HCT116 (cell line): ENCODE measurements around the gene KRT7. TPM values are rescaled to one million over a fixed set of nuclear protein-coding genes. Genes with fewer than 3 reads are reported as not detected.

Experiments used
- ATAC-seq: fragments of 200-7000 bp; cut with Tn5 transposase; 2 replicates; pipeline ENCODE4 v1.9.1; 2020; ENCODE audit warnings: mild to moderate bottlenecking, moderate library complexity
- BruUV-seq: library from RNA; stranded (reverse); fragments of 400-500 nt; replicated peaks from 2 replicates; lab custom pipeline; 2021; lab: Mats Ljungman, UMichigan
- CTCF ChIA-PET: fragments of 300-600 bp; sonication (Branson Sonifier 250); formaldehyde crosslinking; loops from one replicate; lab custom pipeline; 2021; ENCODE audit warnings: antibody characterized with exemption; lab: Charles Lee
- POLR2A ChIA-PET: fragments of 300-600, 350-600 bp; sonication (Branson Sonifier 250); formaldehyde crosslinking; loops from one replicate; lab custom pipeline; 2021; ENCODE audit warnings: antibody characterized with exemption; lab: Charles Lee
- RAD21 ChIA-PET, 2 experiments: fragments of 300-600 bp; sonication (Branson Sonifier 250); formaldehyde crosslinking; loops; one replicate each; lab custom pipeline; 2023; ENCODE audit warnings: low total read pairs in 2 of 2; ENCODE audit not compliant: uncharacterized antibody in 2 of 2, unreplicated experiment in 2 of 2, low non-redundant PET in 1 of 2; lab: Charles Lee
- DNase-seq: peaks from one replicate; pipeline ENCODE4 v3.0.0-alpha.2; 2010; ENCODE audit warnings: low read depth, low spot score
- H2AFZ ChIP-seq: fragments of 200-600 bp; shearing (Covaris generic), sonication (generic); 2 replicates; pipeline ENCODE4 v1.6.1; 2017; ENCODE audit warnings: low read depth, mixed run types, mixed read lengths, antibody characterized with exemption, low read length; ENCODE audit not compliant: poor library complexity, severe bottlenecking
- H3K27ac ChIP-seq: 2 replicates; pipeline ENCODE4 v1.5.1; 2012; ENCODE audit warnings: low read depth, low read length
- H3K27me3 ChIP-seq: fragments of 200-600 bp; sonication (generic); 2 replicates; pipeline ENCODE4 v1.6.1; 2016; ENCODE audit warnings: mixed run types, low read length, mixed read lengths; ENCODE audit not compliant: insufficient read depth
- H3K36me3 ChIP-seq, 2 experiments: fragments of 200-500 bp in 1 of 2; fragments of 200-600 bp in 1 of 2; sonication (Bioruptor generic) in 1 of 2; sonication (generic) in 1 of 2; 2 replicates each; pipeline versions ENCODE4 v1.5.1 to v1.6.1; 2014 to 2016; ENCODE audit warnings: low read length in 2 of 2, inconsistent platforms in 1 of 2, mixed read lengths in 1 of 2, mixed run types in 1 of 2; ENCODE audit not compliant: insufficient read depth in 2 of 2, control insufficient read depth in 1 of 2
- H3K4me1 ChIP-seq, 2 experiments: fragments of 200-600 bp in 1 of 2; sonication (generic) in 1 of 2; 2 replicates each; pipeline versions ENCODE4 v1.5.1 to v1.6.1; 2012 to 2017; ENCODE audit warnings: low read length in 2 of 2, inconsistent platforms in 1 of 2, mild to moderate bottlenecking in 1 of 2, mixed read lengths in 1 of 2, mixed run types in 1 of 2, moderate library complexity in 1 of 2; ENCODE audit not compliant: insufficient read depth in 2 of 2, control insufficient read depth in 1 of 2
- H3K4me2 ChIP-seq: fragments of 200-600 bp; sonication (generic); 2 replicates; pipeline ENCODE4 v1.6.1; 2017; ENCODE audit warnings: mixed run types, low read length, mixed read lengths
- H3K4me3 ChIP-seq, 2 experiments: fragments of 200-600 bp in 1 of 2; sonication (generic) in 1 of 2; replicated peaks in 1 of 2; 2 replicates each; pipeline ENCODE4 v1.5.1; 2011 to 2016; ENCODE audit warnings: low read length in 2 of 2, control low read depth in 1 of 2, low read depth in 1 of 2, mild to moderate bottlenecking in 1 of 2, mixed read lengths in 1 of 2, mixed run types in 1 of 2
- H3K79me2 ChIP-seq: fragments of 200-600 bp; sonication (generic); 2 replicates; pipeline ENCODE4 v1.6.1; 2017; ENCODE audit warnings: mild to moderate bottlenecking, mixed run types, low read length, moderate library complexity, mixed read lengths; ENCODE audit not compliant: insufficient read depth
- H3K9ac ChIP-seq: fragments of 200-600 bp; sonication (generic); 2 replicates; pipeline ENCODE4 v1.6.1; 2016; ENCODE audit warnings: low read length, mixed read lengths
- H3K9me2 ChIP-seq: fragments of 200-600 bp; sonication (generic), shearing (Covaris generic); 2 replicates; pipeline ENCODE4 v1.6.1; 2017; ENCODE audit warnings: mixed run types, mild to moderate bottlenecking, moderate library complexity; ENCODE audit not compliant: insufficient read depth
- H3K9me3 ChIP-seq, 2 experiments: fragments of 200-500 bp in 1 of 2; fragments of 200-600 bp in 1 of 2; sonication (Bioruptor generic) in 1 of 2; sonication (generic) in 1 of 2; 2 replicates each; pipeline ENCODE4 v1.6.1; 2014 to 2017; ENCODE audit warnings: low read length in 2 of 2, mixed read lengths in 2 of 2, inconsistent platforms in 1 of 2, low read depth in 1 of 2, mild to moderate bottlenecking in 1 of 2, mixed run types in 1 of 2, moderate library complexity in 1 of 2; ENCODE audit not compliant: control insufficient read depth in 1 of 2, insufficient read depth in 1 of 2
- H4K20me1 ChIP-seq: fragments of 200-600 bp; sonication (generic), shearing (Covaris generic); 2 replicates; pipeline ENCODE4 v1.6.1; 2017; ENCODE audit warnings: mixed run types, mild to moderate bottlenecking, moderate library complexity; ENCODE audit not compliant: insufficient read depth
- CBX3 ChIP-seq: IDR thresholded peaks from 2 replicates; pipeline ENCODE4 v1.6.1; 2012; ENCODE audit warnings: low read depth
- CEBPB ChIP-seq: IDR thresholded peaks from 2 replicates; pipeline ENCODE4 v1.6.1; 2012; ENCODE audit warnings: low read depth
- EZH2 ChIP-seq: fragments of 200-600 bp; sonication (generic); IDR thresholded peaks from 2 replicates; pipeline ENCODE4 v1.6.1; 2017; ENCODE audit warnings: antibody characterized with exemption, mixed run types
- JUND ChIP-seq: IDR thresholded peaks from 2 replicates; pipeline ENCODE4 v1.6.1; 2012
- POLR2A ChIP-seq: IDR thresholded peaks from 2 replicates; pipeline ENCODE4 v1.7.0; 2011; ENCODE audit warnings: borderline replicate concordance; ENCODE audit not compliant: insufficient read depth, insufficient read length; ENCODE audit errors: extremely low read depth
- POLR2AphosphoS5 ChIP-seq: IDR thresholded peaks from 2 replicates; pipeline ENCODE4 v1.6.1; 2011; ENCODE audit warnings: mild to moderate bottlenecking, low read depth, low read length, moderate library complexity
- SRF ChIP-seq: IDR thresholded peaks from 2 replicates; pipeline ENCODE4 v1.6.1; 2012; ENCODE audit warnings: low read depth
- TCF7L2 ChIP-seq: IDR thresholded peaks from 2 replicates; pipeline ENCODE4 v1.7.0; 2011; ENCODE audit warnings: borderline replicate concordance, inconsistent platforms; ENCODE audit not compliant: insufficient read depth, insufficient read length; ENCODE audit errors: extremely low read depth
- YY1 ChIP-seq: IDR thresholded peaks from 2 replicates; pipeline ENCODE4 v1.6.1; 2011; ENCODE audit warnings: low read length, low read depth, moderate library complexity, mild to moderate bottlenecking; ENCODE audit not compliant: insufficient replicate concordance; ENCODE audit errors: extremely low read depth
- ZFX ChIP-seq: fragments of 450-650 bp; IDR thresholded peaks from 2 replicates; pipeline ENCODE4 v1.6.1; 2017
- ZNF274 ChIP-seq: fragments of 200-500 bp; sonication (Bioruptor generic); IDR thresholded peaks from 2 replicates; pipeline ENCODE4 v1.6.1; 2014; ENCODE audit warnings: mild to moderate bottlenecking, low read depth, low read length, inconsistent platforms
- intact Hi-C: fragments of 100-400 bp; cut with micrococcal nuclease; formaldehyde crosslinking; loops from 2 replicates; pipeline ENCODE4 v1.10.0; 2022
- total RNA-seq: library from RNA; stranded (reverse); gene quantifications from one replicate; pipeline ENCODE4 v1.2.1, GENCODE V29; 2021; ENCODE audit not compliant: unreplicated experiment
- TF ChIP-seq, protein P1 (sequence below), 3 experiments: fragments of 200-600 bp in 1 of 3; sonication (generic) in 1 of 3; IDR thresholded peaks in 2 of 3; conservative IDR thresholded peaks in 1 of 3; 2 replicates each; pipeline ENCODE4 v1.5.1; 2012 to 2017; ENCODE audit warnings: low read depth in 2 of 3, low read length in 2 of 3, antibody characterized with exemption in 1 of 3, borderline replicate concordance in 1 of 3, control low read depth in 1 of 3, mild to moderate bottlenecking in 1 of 3, mixed read lengths in 1 of 3, mixed run types in 1 of 3, moderate library complexity in 1 of 3; ENCODE audit not compliant: insufficient read depth in 1 of 3
- TF ChIP-seq, protein P2 (sequence below): IDR thresholded peaks from 2 replicates; pipeline ENCODE4 v1.6.1; 2012

KRT7 gene
- total RNA-seq, 1 experiment from 2014 or later = 72.6 TPM

DNA sequence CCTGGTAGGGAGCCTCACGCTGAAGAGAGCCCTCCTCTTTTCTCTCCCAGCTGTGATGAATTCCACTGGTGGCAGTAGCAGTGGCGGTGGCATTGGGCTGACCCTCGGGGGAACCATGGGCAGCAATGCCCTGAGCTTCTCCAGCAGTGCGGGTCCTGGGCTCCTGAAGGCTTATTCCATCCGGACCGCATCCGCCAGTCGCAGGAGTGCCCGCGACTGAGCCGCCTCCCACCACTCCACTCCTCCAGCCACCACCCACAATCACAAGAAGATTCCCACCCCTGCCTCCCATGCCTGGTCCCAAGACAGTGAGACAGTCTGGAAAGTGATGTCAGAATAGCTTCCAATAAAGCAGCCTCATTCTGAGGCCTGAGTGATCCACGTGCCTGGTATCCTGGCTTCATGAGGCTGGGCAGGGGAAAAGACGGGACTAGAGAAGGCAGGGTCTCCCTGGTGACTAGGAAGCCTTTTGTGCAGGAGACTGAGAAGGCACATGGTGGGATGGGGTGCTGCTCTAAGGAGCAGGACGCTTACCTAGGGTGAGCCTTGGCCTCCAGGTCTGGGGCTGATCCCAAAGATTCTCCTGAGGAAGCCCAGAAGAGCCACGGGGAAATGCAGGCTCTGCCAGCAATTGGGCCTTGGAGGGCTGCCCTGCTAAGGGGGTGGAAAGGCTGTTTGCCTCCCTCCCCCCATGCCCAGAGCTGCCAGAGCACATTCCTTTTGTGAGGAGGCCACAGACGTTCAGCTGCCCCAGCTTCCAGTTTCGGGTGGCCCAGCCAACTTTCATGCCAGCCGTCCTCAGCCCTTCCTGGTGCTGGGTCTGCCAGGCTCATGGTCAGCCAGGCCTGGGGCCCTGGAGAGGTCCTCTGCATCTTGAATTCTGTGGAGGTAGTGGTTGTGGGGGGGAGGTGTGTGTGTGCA lies 15.8 kb downstream of the KRT7 start:
- H3K4me1 ChIP-seq = peaks cover 52 to 71% of the 10 kb centered on the region in 2 experiments
- TF ChIP-seq JUND (no peak), CEBPB (no peak), ZNF274 (no peak), POLR2A (no peak), EZH2 (no peak), SRF (no peak), ZFX (no peak), POLR2AphosphoS5 (no peak), YY1 (no peak), CBX3 (no peak), TCF7L2 (no peak)
- TF ChIP-seq, protein P1, sequence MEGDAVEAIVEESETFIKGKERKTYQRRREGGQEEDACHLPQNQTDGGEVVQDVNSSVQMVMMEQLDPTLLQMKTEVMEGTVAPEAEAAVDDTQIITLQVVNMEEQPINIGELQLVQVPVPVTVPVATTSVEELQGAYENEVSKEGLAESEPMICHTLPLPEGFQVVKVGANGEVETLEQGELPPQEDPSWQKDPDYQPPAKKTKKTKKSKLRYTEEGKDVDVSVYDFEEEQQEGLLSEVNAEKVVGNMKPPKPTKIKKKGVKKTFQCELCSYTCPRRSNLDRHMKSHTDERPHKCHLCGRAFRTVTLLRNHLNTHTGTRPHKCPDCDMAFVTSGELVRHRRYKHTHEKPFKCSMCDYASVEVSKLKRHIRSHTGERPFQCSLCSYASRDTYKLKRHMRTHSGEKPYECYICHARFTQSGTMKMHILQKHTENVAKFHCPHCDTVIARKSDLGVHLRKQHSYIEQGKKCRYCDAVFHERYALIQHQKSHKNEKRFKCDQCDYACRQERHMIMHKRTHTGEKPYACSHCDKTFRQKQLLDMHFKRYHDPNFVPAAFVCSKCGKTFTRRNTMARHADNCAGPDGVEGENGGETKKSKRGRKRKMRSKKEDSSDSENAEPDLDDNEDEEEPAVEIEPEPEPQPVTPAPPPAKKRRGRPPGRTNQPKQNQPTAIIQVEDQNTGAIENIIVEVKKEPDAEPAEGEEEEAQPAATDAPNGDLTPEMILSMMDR (IDR thresholded peaks at IDR 0.05 in 2 of 3, conservative IDR thresholded peaks at IDR 0.05 in 1 of 3; ENCODE audit: borderline replicate concordance in 1 of 3, insufficient read depth in 1 of 3, low read depth in 2 of 3, low read length in 2 of 3) = no peak
- TF ChIP-seq, protein P2, sequence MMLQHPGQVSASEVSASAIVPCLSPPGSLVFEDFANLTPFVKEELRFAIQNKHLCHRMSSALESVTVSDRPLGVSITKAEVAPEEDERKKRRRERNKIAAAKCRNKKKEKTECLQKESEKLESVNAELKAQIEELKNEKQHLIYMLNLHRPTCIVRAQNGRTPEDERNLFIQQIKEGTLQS = no peak
- no peaks in the 10 kb centered on the region for H3K79me2 ChIP-seq
- CTCF ChIA-PET = interaction anchor here (1.0 to 2.0 kb wide), 2 partner anchors 29 to 31 kb away, joined by 3 to 6 read pairs; no protein-coding TSS in a partner anchor
- H2AFZ ChIP-seq = no peak overlapping the region
- no peaks in the 10 kb centered on the region for H3K27me3 ChIP-seq
- RAD21 ChIA-PET = no interaction called here
- ATAC-seq (no peak), DNase-seq (no peak)
- intact Hi-C loops = no loop called here
- no peak overlapping the region; the same call in 1 of the 2 replicates for H3K27ac ChIP-seq
- no peaks in the 10 kb centered on the region for H4K20me1 ChIP-seq
- H3K9me3 ChIP-seq = no peaks in the 10 kb centered on the region
- H3K4me3 ChIP-seq = no peak overlapping the region
- POLR2A ChIA-PET = no interaction called here
- H3K4me2 ChIP-seq = peak overlapping the region; percentile 21; the same call in 1 of the 2 replicates
- no peaks in the 10 kb centered on the region for H3K36me3 ChIP-seq
- H3K9ac ChIP-seq = no peak overlapping the region
- H3K9me2 ChIP-seq = no peaks in the 10 kb centered on the region
- no TSS peak for BruUV-seq
